T-cell (primary cell): ENCODE data around the gene REEP6. TPM values are rescaled to one million over a fixed set of nuclear protein-coding genes. Genes with fewer than 3 reads are reported as not detected.

Source experiments
- ATAC-seq, 4 experiments: fragments of 200-7000 bp in 3 of 4; fragments of 150-1000 bp in 1 of 4; cut with Tn5 transposase; replicated peaks in 1 of 4; 1 replicate in 3 of 4; 2 replicates in 1 of 4; pipeline ENCODE4 v1.10.0; 2021; ENCODE audit warnings: moderate library complexity in 3 of 4, mild to moderate bottlenecking in 2 of 4, moderate number of reproducible peaks in 1 of 4
- CTCF ChIA-PET, 2 donors: fragments of 300-600 bp; sonication (Branson Sonifier 250); formaldehyde crosslinking; loops; one replicate each; lab custom pipeline; 2022; ENCODE audit warnings: antibody characterized with exemption in 2 of 2; lab: Charles Lee
- POLR2A ChIA-PET, 2 donors: fragments of 300-600 bp; sonication (Branson Sonifier 250); formaldehyde crosslinking; loops; one replicate each; lab custom pipeline; 2022; ENCODE audit warnings: antibody characterized with exemption in 2 of 2; lab: Charles Lee
- DNase-seq, 35 experiments: peaks; one replicate each; pipeline versions ENCODE4 v3.0.0 to v3.0.0-alpha.2; 2013 to 2023
- H3K27ac ChIP-seq: one replicate; pipeline ENCODE4 v1.5.1; 2013; ENCODE audit warnings: low read length
- H3K27me3 ChIP-seq, 2 experiments: replicated peaks in 1 of 2; 1 replicate in 1 of 2; 2 replicates in 1 of 2; pipeline versions ENCODE4 v1.6.1 to v1.7.0; 2013; ENCODE audit warnings: low read length in 1 of 2, mixed read lengths in 1 of 2; ENCODE audit not compliant: control insufficient read depth in 2 of 2, insufficient read depth in 2 of 2; ENCODE audit errors: extremely low read depth in 1 of 2
- H3K36me3 ChIP-seq, 2 donors: 1 replicate in 1 of 2; 2 replicates in 1 of 2; pipeline versions ENCODE4 v1.6.1 to v1.7.0; 2013; ENCODE audit warnings: low read length in 1 of 2; ENCODE audit not compliant: control insufficient read depth in 2 of 2, insufficient read depth in 1 of 2; ENCODE audit errors: extremely low read depth in 1 of 2
- H3K4me1 ChIP-seq, 2 experiments: 1 replicate in 1 of 2; 2 replicates in 1 of 2; pipeline versions ENCODE4 v1.6.1 to v1.7.0; 2013; ENCODE audit warnings: low read length in 2 of 2, mixed read lengths in 1 of 2; ENCODE audit not compliant: insufficient read depth in 2 of 2, control insufficient read depth in 1 of 2; ENCODE audit errors: extremely low read depth in 1 of 2
- H3K4me3 ChIP-seq, 2 donors: 1 replicate in 1 of 2; 2 replicates in 1 of 2; pipeline versions ENCODE4 v1.5.1 to v1.7.0; 2013; ENCODE audit warnings: mild to moderate bottlenecking in 2 of 2, low read length in 1 of 2, moderate library complexity in 1 of 2; ENCODE audit not compliant: control insufficient read depth in 1 of 2; ENCODE audit errors: extremely low read depth in 1 of 2
- H3K9me3 ChIP-seq: 2 replicates; pipeline ENCODE4 v1.7.0; 2013
- H3K27ac Mint-ChIP-seq, 2 donors: one replicate each; pipeline ENCODE4 v1.8.0; 2020 to 2021; ENCODE audit warnings: mild to moderate bottlenecking in 2 of 2, mixed read lengths in 2 of 2
- H3K27me3 Mint-ChIP-seq, 2 donors: one replicate each; pipeline ENCODE4 v1.8.0; 2021 to 2022; ENCODE audit warnings: mixed read lengths in 2 of 2
- H3K36me3 Mint-ChIP-seq: one replicate; pipeline ENCODE4 v1.8.0; 2021; ENCODE audit warnings: mixed read lengths
- H3K4me1 Mint-ChIP-seq, 3 donors: one replicate each; pipeline ENCODE4 v1.8.0; 2020 to 2022; ENCODE audit warnings: mixed read lengths in 3 of 3, mild to moderate bottlenecking in 1 of 3
- H3K4me3 Mint-ChIP-seq, 3 donors: one replicate each; pipeline ENCODE4 v1.8.0; 2020 to 2022; ENCODE audit warnings: mild to moderate bottlenecking in 3 of 3, mixed read lengths in 3 of 3, moderate library complexity in 3 of 3
- H3K9me3 Mint-ChIP-seq, 3 donors: one replicate each; pipeline ENCODE4 v1.8.0; 2020 to 2022; ENCODE audit warnings: mixed read lengths in 3 of 3
- WGBS: methylation state at CpG from one replicate; pipeline ENCODE4 v1.1.5; 2013; ENCODE audit warnings: missing lambda C conversion rate; ENCODE audit not compliant: insufficient coverage; 5-methylcytosine and 5-hydroxymethylcytosine counted together
- total RNA-seq, 35 experiments: library from RNA in 6 of 35; stranded (reverse) in 6 of 35; fragments of 120-200 nt in 1 of 35; gene quantifications; one replicate each; pipeline versions ENCODE4 v1.2.1 to v1.2.4 and lab custom pipeline; 2013 to 2026

Gene REEP6
- total RNA-seq, 5 donors from 2014 or later (not counting 1 experiment from before 2014, with no cell fraction given), result 2.2 to 6.9 (median 5.5) TPM

DNA sequence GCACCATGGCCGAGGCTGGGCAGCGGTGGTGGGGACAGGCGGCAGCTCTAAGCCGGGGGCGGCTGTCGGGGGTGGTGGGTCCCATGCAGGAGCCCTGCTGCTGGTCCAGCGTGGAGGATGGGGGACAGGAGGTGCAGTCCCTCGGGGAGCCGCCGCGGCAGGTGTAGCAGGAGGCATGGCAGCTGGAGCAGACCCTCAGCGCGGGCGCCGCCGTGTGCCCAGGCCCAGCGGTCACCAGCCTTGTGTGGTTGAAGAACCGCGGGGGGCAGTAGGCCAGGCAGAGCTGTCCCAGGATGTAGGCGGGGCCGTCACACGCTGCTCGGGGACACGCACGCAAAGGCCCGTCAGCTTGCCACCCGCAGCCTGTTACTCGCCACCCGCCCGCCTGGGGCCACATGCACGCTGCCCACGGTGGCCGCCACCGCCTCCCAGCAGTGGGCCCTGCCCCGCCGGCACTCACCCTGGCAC lies 9.1 kb upstream of the REEP6 start:
- no peaks in the 10 kb centered on the region for H3K9me3 ChIP-seq
- no peak overlapping the region for H3K4me3 Mint-ChIP-seq
- no peak overlapping the region for H3K4me3 ChIP-seq
- no peaks in the 10 kb centered on the region for H3K36me3 Mint-ChIP-seq
- DNase-seq, result no peak
- WGBS, result 92% methylated on average over 34 of the region's 36 CpGs
- no peaks in the 10 kb centered on the region for H3K36me3 ChIP-seq
- no peaks in the 10 kb centered on the region for H3K27me3 Mint-ChIP-seq
- no peak overlapping the region for H3K27ac Mint-ChIP-seq
- ATAC-seq, result no peak
- H3K4me1 ChIP-seq, result peaks cover 4 to 23% of the 10 kb centered on the region in 2 experiments
- CTCF ChIA-PET, result no interaction called here
- peaks cover 10 to 20% (median 16%) of the 10 kb centered on the region in 3 donors for H3K4me1 Mint-ChIP-seq
- H3K27me3 ChIP-seq, result no peaks in the 10 kb centered on the region
- no peak overlapping the region for H3K27ac ChIP-seq
- POLR2A ChIA-PET, result no interaction called here
- no peaks in the 10 kb centered on the region for H3K9me3 Mint-ChIP-seq

DNA sequence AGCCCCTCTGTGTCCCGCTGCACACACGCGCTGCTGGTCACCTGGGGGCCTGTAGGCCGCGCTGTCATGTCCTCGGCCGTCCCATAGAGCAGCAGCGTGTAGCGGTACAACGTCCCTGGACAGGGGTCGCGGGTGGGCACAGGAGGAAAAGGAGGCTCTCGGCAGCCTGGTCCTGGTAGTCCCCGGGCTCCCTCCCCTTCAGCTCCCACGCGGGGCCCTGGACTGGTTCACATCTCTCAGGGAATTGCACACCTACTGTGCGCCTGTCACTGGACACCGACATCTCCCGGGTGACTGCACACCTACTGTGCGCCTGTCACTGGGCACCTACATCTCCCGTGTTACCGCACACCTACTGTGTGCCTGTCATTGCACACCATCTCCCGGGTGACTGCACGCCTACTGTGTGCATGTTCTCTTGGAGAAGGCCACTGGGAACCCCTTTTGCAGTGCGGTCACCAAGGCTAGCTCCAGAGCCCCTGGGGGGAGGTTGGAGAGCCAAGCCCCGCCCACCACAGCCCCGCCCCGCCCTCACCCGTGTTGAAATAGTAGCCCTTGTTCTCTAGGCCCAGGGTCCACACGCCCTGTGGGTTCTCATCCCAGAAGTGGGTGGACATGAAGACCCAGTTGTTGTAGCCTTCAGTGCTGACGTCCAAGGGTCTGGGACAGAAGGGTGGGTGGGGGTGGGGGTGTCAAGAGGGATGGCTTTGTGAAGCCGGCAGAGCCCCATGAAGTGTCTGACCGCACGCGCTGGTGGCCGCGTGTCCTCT lies 8.4 kb upstream of the REEP6 start:
- no peak for DNase-seq
- H3K36me3 ChIP-seq, result no peaks in the 10 kb centered on the region
- ATAC-seq, result no peak
- no peak overlapping the region for H3K4me3 ChIP-seq
- no peaks in the 10 kb centered on the region for H3K27me3 ChIP-seq
- POLR2A ChIA-PET, result no interaction called here
- H3K27ac ChIP-seq, result no peak overlapping the region
- CTCF ChIA-PET, result no interaction called here
- no peaks in the 10 kb centered on the region for H3K27me3 Mint-ChIP-seq
- H3K4me3 Mint-ChIP-seq, result no peak overlapping the region
- no peaks in the 10 kb centered on the region for H3K9me3 ChIP-seq
- 91% methylated on average over 28 of the region's 37 CpGs for WGBS
- H3K9me3 Mint-ChIP-seq, result no peaks in the 10 kb centered on the region
- peaks cover 5 to 16% (median 11%) of the 10 kb centered on the region in 3 donors for H3K4me1 Mint-ChIP-seq
- no peaks in the 10 kb centered on the region for H3K36me3 Mint-ChIP-seq
- H3K27ac Mint-ChIP-seq, result no peak overlapping the region
- H3K4me1 ChIP-seq, result peaks cover 4 to 18% of the 10 kb centered on the region in 2 experiments

DNA sequence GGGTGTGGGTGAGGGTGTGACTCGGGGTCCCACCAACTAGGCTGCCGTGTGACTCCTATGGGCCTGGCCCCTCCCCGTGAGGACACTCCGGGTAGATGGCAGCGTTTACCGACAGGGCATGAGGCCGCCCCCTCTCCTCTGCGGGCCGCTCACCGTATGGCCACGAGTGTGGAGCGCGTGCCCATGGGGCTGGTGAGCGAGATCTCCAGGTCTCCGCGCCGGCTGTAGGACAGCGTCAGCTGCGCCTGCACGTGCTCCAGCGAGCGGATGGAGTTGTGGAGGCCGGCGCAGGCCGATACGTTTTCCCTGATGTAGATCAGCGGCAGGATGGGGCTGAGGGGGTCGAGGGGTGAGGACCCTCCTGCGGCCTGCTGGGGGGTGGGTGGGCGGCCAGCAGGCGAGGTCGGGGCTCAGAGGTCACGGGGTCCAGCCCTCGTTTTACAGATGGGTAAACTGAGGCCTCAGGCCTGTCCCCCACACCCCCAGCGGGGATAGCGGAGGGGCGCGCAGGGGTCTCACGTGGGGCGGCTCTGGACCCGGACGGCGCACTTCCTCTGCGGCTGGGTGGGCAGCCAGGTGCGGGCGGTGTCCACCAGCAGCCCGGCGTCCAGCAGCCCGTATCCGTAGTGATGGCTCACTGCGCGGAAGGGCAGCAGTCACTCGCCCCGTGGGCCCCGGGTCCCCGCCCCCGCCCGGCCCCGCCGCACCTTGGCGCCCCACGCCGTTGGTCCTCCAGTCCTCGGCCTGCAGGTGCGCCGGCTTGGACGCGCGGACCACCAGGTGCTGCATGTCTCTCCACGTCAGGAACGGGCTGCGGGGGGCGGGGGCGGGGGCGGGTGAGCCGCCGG lies 7.6 kb upstream of the REEP6 start:
- DNase-seq, result no peak
- CTCF ChIA-PET, result no interaction called here
- no peaks in the 10 kb centered on the region for H3K27me3 Mint-ChIP-seq

DNA sequence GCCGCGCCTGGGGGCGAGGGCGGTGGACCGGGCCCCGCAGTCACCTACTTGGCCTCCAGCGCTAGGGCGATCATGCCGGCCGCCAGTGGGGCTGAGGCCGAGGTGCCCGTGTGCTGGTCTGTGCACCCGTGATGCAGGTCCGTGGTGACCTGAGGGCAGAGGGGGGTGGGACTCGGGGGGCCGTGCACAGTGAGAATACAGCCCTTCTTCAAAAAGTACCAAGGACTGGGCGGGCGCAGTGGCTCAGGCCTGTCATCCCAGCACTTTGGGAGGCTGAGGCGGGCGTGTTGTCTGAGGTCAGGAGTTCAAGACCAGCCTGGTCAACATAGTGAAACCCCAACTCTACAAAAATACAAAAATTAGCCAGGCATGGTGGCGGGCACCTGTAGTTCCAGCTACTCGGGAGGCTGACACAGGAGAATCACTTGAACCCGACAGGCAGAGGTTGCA lies 7.0 kb upstream of the REEP6 start:
- no peaks in the 10 kb centered on the region for H3K36me3 Mint-ChIP-seq
- peaks cover 4 to 6% (median 4%) of the 10 kb centered on the region in 3 donors for H3K4me1 Mint-ChIP-seq
- 93% methylated on average over 22 of the region's 23 CpGs for WGBS
- DNase-seq (no peak), ATAC-seq (no peak)
- H3K27me3 Mint-ChIP-seq, result no peaks in the 10 kb centered on the region
- H3K27ac ChIP-seq, result no peak overlapping the region
- H3K4me3 ChIP-seq, result no peak overlapping the region
- CTCF ChIA-PET, result no interaction called here
- H3K27me3 ChIP-seq, result no peaks in the 10 kb centered on the region
- H3K4me1 ChIP-seq, result peaks cover 0 to 6% of the 10 kb centered on the region in 2 experiments
- H3K9me3 Mint-ChIP-seq, result no peaks in the 10 kb centered on the region
- no peak overlapping the region for H3K27ac Mint-ChIP-seq
- H3K9me3 ChIP-seq, result no peaks in the 10 kb centered on the region
- H3K4me3 Mint-ChIP-seq, result no peak overlapping the region
- no peaks in the 10 kb centered on the region for H3K36me3 ChIP-seq
- POLR2A ChIA-PET, result no interaction called here

More for the DNA sequence above, 7.6 kb upstream of the REEP6 start:
- ATAC-seq, result no peak
- Mint-ChIP-seq H3K4me3 (no peak overlapping the region), H3K36me3 (no peaks in the 10 kb centered on the region), H3K4me1 (peaks cover 4 to 8% (median 8%) of the 10 kb centered on the region in 3 donors), H3K27ac (no peak overlapping the region), H3K9me3 (no peaks in the 10 kb centered on the region)
- Histone ChIP-seq H3K4me3 (no peak overlapping the region), H3K4me1 (peaks cover 3 to 9% of the 10 kb centered on the region in 2 experiments), H3K27me3 (no peaks in the 10 kb centered on the region), H3K36me3 (no peaks in the 10 kb centered on the region), H3K27ac (no peak overlapping the region), H3K9me3 (no peaks in the 10 kb centered on the region)
- POLR2A ChIA-PET, result no interaction called here
- 95% methylated on average over 65 of the region's 77 CpGs for whole genome bisulfite sequencing

DNA sequence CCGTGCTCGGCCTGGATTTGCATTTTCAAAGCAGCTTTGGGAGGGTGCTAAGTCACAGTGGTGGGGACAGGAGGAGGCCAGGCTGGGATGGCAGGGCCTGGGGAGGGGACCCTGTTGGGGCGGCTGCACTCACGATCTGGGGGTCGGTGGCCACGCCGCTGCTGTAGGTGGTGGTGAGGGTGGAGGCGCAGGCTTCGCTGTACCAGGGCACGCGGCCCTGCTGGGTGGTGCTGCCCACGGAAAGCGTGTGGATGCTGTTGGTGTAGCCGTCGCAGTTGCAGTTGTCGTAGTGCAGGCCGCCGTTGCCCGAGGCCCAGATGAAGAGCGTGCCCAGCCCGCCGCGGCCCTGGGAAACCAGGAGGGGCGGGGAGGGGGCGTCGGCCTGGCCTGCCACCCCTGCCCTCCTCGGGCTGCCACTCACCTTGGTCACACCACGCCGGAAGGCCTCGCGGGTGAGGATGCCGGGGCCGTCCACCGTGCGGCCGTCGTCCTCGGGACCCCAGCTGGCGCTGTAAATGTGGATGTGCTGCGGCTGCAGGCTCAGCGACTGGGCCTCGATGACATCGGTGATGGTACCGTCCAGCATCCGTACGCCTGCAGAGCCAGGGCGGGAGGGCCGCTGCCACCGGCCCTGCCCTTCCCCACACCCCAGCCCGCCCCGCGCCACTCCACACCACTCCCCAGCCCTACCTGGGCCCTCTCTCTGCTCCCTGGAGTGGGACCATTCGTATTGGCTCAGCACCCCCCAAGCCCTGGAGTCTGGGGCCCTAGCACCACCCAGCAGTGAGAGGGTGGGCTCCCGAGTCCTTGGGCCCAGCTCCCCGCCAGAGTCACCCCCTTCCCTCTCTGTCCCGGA lies 4.0 kb upstream of the REEP6 start:
- peaks cover 0 to 8% of the 10 kb centered on the region in 2 experiments for H3K27me3 ChIP-seq
- Mint-ChIP-seq H3K4me3 (no peak overlapping the region), H3K27ac (no peak overlapping the region), H3K27me3 (no peaks in the 10 kb centered on the region), H3K4me1 (peaks cover 10 to 14% (median 11%) of the 10 kb centered on the region in 3 donors), H3K9me3 (no peaks in the 10 kb centered on the region), H3K36me3 (no peaks in the 10 kb centered on the region)
- CTCF ChIA-PET, result no interaction called here
- H3K4me3 ChIP-seq, result no peak overlapping the region
- H3K9me3 ChIP-seq, result no peaks in the 10 kb centered on the region
- DNase-seq, result no peak
- WGBS, result 96% methylated on average over 44 of the region's 56 CpGs
- no peaks in the 10 kb centered on the region for H3K36me3 ChIP-seq
- H3K4me1 ChIP-seq, result peaks cover 0 to 22% of the 10 kb centered on the region in 2 experiments
- ATAC-seq, result no peak
- H3K27ac ChIP-seq, result no peak overlapping the region
- POLR2A ChIA-PET, result no interaction called here
